Endothelial cell of umbilical vein (primary cell): Measurements from ENCODE around the gene LDLRAD4.

ENCODE experiments used
- CTCF ChIP-seq, 2 donors: IDR thresholded peaks; 1 replicate in 1 of 2; 2 replicates in 1 of 2; pipeline ENCODE4 v1.5.1; 2011; ENCODE audit warnings: low read length in 2 of 2, mild to moderate bottlenecking in 2 of 2, moderate library complexity in 2 of 2, control low read depth in 1 of 2, inconsistent platforms in 1 of 2, low read depth in 1 of 2; ENCODE audit not compliant: insufficient read depth in 1 of 2; ENCODE audit errors: extremely low read depth in 1 of 2
- POLR2AphosphoS5 ChIP-seq: IDR thresholded peaks from 2 replicates; pipeline ENCODE4 v1.6.1; 2012; ENCODE audit warnings: low read depth, mild to moderate bottlenecking, control low read depth, low read length, moderate library complexity; ENCODE audit not compliant: insufficient read depth

DNA sequence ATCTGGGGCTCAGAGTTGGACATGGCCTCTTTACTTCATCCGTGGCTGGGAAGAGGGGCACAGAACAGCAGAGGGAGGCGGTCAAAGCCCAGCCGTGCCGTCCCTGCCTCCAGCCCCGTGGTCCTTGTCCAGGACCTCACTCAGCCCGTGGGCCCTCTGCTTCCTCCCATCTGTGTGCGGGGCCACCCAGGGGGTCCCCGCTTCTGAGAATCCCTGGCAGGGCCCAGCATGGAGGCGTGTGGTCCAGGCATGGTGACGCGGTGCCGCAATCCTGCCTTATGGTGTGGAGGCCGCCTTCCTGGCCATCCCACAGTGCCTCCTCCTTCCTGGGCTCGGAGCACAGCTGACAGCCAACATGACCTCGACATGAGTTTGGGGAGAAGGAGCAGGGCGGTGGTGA, 275.2 kb downstream of the LDLRAD4 start:
- TF ChIP-seq POLR2AphosphoS5, result no peak
- no peak for TF ChIP-seq CTCF (IDR thresholded peaks at IDR 0.05; ENCODE audit: extremely low read depth in 1 of 2, insufficient read depth in 1 of 2, low read depth in 1 of 2, low read length in 2 of 2)
